ENCODE results near the gene KCND2.
A peak's percentile ranks its signal among the peaks of the same experiment; 100 is the strongest.

KCND2 gene

DNA sequence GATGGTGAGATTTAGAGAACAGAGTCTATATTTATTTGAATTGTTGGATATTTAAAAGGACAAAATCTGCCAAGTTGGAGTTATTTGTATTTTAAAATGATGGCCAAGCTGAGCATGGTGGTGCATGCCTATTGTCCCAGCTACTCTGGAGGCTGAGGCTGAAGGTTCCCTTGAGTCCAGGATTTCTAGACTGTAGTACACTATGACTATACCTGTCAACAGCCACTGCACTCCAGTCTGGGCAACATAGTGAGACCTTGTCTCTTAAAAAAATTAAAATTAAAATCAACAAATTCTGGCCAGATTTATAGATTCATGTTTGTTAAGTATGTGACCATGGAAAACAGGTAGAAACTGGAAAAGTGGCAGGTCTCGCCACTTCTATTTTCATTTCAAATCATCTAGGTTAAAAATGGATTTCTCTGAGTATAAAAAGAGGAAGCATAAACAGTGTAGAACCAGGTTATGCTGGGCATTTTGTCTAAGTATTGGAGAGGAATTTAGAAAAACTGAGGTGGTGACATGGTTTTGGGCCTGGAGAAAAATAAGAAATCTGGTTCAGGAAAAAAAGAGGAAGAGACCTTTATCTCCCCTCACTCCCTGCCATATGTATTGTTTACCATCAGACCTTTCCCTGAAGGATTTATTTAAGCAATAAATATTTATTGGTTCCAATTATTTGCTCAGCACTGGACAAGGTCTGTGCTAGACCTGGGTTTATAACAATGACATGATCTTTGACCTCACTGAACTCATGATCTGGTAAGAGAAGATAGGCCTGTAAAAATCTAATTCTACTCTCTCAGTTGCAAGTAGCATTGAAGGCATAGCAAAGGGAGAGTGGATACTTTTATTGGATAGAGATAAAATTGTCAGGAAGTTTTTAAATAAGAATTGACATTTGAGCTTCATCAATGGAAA lies 450.8 kb downstream of the KCND2 start:
- TF ChIP-seq, protein P1, sequence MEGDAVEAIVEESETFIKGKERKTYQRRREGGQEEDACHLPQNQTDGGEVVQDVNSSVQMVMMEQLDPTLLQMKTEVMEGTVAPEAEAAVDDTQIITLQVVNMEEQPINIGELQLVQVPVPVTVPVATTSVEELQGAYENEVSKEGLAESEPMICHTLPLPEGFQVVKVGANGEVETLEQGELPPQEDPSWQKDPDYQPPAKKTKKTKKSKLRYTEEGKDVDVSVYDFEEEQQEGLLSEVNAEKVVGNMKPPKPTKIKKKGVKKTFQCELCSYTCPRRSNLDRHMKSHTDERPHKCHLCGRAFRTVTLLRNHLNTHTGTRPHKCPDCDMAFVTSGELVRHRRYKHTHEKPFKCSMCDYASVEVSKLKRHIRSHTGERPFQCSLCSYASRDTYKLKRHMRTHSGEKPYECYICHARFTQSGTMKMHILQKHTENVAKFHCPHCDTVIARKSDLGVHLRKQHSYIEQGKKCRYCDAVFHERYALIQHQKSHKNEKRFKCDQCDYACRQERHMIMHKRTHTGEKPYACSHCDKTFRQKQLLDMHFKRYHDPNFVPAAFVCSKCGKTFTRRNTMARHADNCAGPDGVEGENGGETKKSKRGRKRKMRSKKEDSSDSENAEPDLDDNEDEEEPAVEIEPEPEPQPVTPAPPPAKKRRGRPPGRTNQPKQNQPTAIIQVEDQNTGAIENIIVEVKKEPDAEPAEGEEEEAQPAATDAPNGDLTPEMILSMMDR (IDR thresholded peaks at IDR 0.05) = no peak

DNA sequence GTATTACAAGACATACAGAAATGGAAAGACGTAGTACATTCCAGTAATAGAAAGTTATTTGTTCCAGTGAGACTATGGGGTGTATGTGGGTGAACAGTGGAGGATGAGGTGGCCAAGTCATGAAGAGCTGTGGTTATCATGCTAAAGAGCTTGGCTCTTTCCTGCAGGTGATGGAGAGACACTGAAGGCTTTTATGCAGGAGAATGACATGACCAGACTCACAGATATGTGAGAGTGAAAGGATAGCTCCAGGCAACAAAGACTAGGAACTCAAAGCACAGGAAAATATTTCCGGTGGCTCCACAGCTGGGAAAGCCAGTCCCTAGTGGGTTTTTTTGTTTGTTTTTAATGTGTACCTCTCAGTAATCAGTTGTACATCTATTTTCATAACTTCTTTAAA lies 451.5 kb downstream of the KCND2 start:
- TF ChIP-seq, protein P1 (IDR thresholded peaks at IDR 0.05) = no peak

DNA sequence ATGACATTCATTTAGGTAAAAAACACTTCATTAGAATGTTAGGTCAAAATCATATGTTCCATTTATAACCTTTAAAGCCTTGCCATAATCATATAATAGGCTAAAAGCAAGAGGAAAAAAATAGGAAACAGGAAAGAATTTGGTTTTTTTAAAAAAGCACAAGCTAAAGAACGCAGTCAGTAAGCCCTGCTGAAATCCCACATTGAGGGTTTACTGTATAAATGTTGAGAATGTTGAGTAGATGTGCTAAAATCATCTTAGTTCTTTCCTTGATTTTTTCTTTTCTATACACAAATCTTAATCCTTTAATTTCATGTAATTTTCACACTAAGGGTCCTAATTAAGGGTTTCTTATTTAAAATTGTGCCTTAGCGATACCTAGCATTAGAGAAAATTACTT lies 452.0 kb downstream of the KCND2 start:
- TF ChIP-seq, protein P1 (IDR thresholded peaks at IDR 0.05) = no peak

DNA sequence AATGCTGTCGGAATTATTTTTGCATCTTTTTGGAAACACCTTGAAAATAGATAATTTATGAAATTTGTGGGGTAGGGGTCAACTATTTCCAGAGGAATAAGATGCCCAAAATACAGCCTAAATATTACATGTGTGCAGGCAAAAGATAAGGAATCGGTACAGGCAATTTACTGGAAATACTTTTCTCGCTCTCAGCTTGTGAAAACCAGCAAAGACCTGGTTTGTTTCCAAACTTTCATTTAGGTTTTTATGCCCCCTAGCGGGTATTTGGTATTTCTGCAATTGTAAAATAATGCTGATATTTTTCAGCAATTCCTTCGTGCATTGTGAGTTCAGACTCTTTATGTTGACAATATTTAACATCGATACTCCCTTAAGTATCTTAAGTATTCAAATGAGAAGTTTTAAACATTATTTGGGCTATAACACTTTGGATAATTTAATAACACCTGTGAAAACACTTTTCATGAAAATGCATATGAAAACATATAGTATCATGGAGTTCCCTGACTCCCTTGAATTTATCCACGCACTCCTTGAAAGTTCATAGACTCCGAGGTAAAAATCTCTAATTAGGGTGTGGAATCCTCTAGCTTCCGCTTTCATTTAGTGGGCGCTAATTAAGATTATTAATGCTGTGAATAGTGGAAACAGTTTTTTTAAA lies 452.5 kb downstream of the KCND2 start:
- TF ChIP-seq, protein P1 (IDR thresholded peaks at IDR 0.05) = peak; percentile 74

DNA sequence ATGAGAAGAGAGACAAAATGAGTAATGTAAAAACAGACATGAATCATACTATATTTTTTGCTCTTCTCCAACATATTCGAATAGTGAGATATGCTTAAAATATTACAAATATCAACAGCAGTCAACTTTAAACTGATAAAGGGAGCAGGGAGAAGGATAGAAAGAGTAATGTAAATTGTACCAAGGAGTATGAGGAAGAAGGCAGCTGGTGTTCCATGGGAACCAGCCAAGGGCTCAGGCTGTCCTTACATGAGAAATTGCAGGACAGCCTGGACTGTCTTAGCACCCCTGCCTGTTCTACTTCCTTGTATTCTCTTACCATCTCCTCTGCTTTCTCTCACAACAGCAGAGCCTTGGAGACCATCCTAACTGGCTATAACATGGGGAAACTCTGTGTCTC lies 456.3 kb downstream of the KCND2 start:
- TF ChIP-seq, protein P1 (IDR thresholded peaks at IDR 0.05) = no peak

DNA sequence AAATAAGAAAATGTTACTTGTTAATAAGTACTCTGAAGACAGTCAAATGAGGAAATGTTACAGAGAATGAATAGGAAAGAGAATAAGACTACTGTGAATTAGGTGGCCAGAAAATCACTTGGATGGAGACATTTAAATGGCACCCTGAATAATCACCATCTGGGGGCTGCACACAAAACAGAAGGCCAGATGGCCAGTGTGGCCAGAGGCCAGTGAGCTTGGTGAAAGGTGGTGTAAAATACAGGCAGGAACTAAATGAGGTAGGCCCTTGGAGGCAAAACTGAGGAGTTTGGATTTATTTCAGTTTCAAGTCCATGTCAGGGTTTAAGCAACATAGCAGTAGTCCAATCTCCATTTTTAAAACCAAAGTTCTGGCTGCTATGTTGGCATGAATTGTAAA lies 458.3 kb downstream of the KCND2 start:
- TF ChIP-seq, protein P1 (IDR thresholded peaks at IDR 0.05) = no peak

DNA sequence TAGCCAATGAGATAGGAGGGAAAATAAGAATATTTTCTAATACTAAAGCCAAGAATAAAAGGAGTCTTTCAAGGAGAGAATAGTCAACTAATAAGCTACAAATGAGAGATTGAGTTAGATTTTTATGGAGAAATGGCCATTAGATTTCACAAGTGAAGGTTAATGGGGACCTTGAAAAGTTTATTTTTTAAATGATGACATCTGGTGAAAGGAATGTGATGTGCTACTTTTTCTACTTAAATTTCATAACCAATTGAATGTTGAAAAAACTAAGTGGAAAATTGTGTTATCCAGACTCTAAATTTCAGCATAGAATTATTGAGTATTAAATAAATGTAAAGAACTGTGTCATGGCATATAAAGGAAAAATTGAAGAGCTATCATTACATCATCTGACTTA lies 459.3 kb downstream of the KCND2 start:
- TF ChIP-seq, protein P1 (IDR thresholded peaks at IDR 0.05) = no peak
